GM19395 (cell line): ENCODE results near the gene ARAP1.

Experiments
- ATAC-seq: cut with Tn5 transposase; IDR thresholded peaks from one replicate; pipeline ENCODE4 v1.9.1; 2021; ENCODE audit warnings: mild to moderate bottlenecking, moderate library complexity; ENCODE audit not compliant: unreplicated experiment

The ARAP1 gene

DNA sequence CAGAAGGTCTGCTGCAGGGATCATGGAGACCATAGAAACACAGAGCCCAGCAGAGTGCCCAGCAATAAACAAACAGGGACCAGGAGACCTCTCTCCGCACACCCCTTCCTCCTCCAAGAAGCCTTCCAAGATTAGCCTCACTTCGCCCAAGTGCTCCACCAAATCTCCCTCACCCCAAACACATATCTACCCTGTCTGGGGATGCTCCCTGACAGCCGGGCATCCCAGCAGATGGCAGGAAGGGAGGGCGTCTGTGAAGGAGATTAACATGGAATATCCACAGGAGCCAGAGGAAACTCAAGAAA, 26.5 kb downstream of the ARAP1 start:
- no peak for ATAC-seq

- no peak for ATAC-seq
These were observed 27.1 kb downstream of the ARAP1 start for GRCh38 chr11:72724851-72725723.

- ATAC-seq, result no peak
These were observed 28.1 kb downstream of the ARAP1 start for GRCh38 chr11:72724021-72724551.

- ATAC-seq, result no peak
These were observed 28.7 kb downstream of the ARAP1 start for GRCh38 chr11:72723508-72723907.

DNA sequence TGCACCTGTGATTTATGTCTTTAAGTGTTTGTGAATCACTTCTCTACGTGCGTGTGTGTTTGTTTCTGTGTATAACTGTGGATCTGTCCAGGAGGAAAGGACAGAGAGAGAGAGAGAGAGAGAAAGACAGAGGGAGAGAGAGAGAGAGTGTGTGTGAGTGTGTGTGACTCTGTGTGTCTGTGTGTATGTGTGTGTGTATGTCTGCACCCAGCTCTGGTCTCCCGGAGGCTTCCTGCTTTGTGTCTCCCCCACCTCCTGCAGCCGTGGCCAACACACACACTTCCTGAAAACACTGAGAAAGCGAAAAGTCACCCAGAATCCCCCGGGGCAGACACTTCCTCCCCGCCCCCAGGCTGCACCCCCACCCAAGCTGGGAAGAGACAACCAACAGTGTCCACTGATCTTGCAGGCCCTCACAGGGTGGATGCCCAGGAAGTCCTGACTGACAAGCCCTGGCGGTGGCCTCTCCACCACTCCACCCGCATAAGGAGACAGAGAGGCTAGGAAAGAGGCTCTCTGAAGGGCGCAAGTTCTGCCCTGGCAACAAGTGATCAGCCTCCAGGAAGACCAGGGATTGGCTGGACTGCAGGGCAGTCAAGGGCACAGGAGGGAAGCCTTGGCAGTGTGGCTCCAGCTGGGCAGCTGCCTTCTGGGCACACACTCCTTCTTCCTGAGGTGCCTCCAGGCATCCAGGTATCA, 30.0 kb downstream of the ARAP1 start:
- ATAC-seq, result peak; percentile 75

GRCh38 chr11:72721689-72722049, 30.5 kb downstream of the ARAP1 start:
- ATAC-seq, result no peak

GRCh38 chr11:72721276-72721675, 30.9 kb downstream of the ARAP1 start:
- ATAC-seq, result no peak

GRCh38 chr11:72720784-72721183, 31.4 kb downstream of the ARAP1 start:
- no peak for ATAC-seq

DNA sequence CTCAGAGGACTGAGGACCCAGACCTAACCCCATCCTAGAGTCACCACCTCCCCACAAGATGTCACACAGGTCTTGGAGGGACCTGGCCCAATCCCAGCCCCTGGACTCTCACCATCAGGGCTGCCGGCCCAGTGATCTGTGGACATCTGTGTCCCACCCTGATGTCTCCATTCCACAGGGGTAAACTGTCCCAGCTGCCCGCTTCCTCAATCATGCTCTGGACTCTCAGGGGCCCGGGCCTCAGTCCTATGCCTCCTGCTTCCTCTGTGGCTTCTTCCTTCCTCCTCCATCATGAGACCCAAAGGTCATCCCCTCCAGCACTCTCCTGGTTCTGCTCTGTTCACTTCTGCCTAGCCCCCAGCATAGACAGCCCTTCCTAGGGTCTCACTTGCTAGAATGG, 32.2 kb downstream of the ARAP1 start:
- no peak for ATAC-seq

- ATAC-seq, result no peak
These were observed 32.7 kb downstream of the ARAP1 start for GRCh38 chr11:72719551-72719950.

DNA sequence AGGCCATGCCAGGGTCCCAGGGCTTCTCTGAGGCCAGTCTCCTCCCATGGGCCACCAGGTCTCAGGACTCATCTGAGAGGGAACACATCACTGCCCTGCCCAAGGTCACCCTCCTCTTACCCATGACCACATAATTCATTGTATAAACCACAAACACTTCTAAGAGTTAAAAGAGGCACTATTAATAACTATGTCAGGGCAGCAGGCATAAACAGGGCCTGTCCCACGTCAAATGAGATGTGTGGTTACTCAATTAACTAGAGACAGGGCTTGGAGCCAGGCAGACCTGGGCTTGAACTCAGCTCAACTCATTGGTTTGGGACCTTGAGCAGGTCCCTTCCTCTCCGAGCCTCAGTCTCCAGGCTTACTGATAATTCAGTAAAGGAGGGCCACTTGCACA, 33.1 kb downstream of the ARAP1 start:
- ATAC-seq, result no peak

DNA sequence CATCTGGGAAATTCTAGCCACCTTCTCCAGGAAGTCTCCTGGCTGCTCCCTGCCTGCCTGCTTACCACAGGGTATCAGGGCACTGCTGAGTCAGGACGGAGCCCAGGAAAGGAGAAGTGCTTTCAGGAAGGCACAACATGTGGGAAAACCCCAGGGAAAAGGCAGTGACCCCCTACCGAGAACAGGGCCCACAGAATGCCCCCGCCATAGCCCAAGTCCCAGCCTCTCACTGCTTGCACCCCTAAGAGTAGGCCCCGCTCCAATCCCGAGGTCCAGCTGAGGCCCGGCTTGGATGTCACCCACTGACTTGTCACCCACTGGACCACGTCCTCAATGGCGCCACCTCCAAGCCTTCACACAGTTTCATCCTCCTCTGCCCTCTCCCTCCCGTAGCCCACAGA, 34.1 kb downstream of the ARAP1 start:
- ATAC-seq, result no peak

DNA sequence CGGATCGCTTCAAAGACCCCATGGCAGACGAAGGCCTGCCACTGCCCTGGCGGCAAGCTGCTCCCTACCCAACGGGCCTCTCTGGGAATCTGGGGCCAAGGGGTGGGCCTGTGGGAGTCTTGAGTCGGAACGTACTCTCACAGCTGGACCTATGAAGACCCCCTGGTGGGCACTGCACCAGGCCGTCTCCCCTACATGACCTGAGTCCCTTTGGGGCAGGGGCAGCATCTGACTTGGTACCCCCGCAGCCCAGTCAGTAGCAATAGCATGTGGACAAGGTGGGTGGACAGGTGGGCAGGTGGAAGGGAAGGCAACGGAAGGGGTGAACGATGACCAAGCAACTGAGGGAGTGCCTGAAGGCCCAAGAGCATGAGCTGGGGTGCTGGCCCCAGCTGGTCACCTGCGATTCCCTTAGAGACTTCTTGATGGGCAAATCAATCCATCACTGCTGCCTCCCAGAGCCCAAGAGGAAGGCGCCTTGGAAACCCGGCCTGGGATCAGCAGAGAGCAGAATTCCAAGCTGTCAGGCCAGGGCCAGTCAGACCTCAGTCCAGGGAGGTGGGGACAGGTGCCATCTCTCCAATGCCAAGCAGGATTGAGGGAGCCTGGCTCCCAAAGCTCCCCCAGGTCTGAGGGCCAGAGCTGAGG, 35.3 kb downstream of the ARAP1 start:
- no peak for ATAC-seq

- ATAC-seq, result no peak
These were observed 35.9 kb downstream of the ARAP1 start for GRCh38 chr11:72716290-72716689.

- ATAC-seq, result no peak
These were observed 39.4 kb downstream of the ARAP1 start for GRCh38 chr11:72712841-72713240.

DNA sequence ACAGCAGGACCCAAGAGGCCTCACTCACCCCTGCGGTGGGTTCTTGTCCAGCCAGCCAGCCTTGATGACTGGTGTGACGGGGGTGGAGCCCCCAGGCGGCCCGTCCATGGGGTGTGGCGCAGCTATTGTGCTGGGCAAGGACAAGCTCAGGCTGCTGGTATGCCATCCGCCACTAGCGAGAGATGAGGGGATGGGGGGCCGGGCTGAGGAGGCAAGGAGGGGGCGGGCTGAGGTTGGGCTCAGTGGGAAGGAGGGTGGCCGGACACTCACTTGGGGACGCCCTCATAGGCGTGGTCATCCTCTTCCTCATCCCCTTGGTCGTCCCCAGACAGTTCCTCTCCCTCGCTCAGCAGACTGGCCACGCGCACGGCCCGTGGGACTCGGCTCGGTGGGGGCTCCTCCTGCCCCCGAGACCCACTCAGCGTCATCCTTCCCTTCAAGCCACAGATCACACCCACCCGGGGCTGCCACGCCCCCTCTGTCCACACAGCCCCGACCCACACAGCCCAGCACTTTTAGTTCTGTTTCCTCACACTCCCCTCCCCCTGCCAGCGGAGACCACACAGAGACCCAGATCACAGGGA, 39.9 kb downstream of the ARAP1 start:
- ATAC-seq, result no peak

DNA sequence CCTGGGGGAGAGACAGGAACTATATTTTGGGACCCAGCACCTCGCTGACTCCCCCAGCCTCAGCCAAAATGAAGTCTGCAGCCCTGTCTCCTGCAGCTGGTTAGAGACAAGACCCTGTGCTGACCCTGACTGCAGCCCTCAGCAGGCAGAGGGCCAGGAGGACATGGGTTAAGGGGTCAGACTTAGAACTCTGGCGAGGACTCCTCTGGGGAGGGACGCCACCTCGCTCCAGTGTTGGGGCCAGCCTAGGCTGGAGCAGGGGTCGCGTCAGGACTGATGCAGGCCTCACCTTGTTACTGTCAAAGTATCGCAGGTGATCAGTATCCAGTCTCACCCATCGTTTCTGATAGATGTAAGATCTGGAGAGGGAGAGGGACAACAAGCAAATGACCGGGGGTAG, 41.1 kb downstream of the ARAP1 start:
- ATAC-seq, result no peak

DNA sequence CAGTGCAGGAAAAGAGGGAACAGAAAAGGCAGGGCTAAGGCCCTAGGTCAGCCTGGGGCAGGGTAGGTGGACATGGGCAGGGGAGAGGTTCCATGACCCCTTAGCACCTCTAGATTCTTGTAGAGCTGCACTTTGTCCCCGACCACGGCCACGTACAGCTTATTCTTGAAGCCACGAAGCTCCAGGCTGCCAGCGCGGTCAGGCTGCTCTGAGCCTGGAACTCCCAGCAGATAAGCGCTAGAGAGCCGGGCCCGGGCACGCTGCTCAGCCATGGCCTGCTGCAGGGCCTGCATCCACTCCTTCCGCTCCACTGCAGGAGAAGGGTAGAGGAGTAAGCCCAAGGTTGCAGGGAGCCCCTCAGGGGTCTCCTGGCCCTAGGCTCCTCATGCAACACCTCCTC, 41.9 kb downstream of the ARAP1 start:
- no peak for ATAC-seq

- no peak for ATAC-seq
These were observed 42.5 kb downstream of the ARAP1 start for GRCh38 chr11:72709478-72710238.

GRCh38 chr11:72707032-72707431, 45.2 kb downstream of the ARAP1 start:
- ATAC-seq, result no peak

DNA sequence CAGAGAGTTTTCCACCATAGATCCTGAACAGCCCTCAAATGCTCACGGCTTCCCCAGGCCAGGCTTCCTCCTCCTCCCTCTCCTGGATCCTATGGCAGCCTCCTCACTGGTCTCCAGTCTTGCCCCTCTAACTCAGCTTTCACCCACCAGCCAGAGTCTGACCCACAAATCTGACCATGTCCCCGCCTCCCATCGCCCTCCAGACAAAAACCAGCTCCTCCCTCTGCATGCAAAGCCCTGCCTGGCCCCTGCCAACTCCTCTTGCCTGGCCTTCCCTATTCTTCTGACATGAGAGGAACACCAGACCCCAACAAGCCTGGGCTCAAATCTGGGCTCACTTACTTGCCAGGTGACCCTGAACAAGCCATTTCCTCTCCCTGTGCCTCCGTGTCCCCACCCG, 45.6 kb downstream of the ARAP1 start:
- ATAC-seq, result no peak
